Inflammatory macrophage (primary cell): ENCODE data around the gene STX1B.
A peak's percentile ranks its signal among the peaks of the same experiment; 100 is the strongest.

Experiments
- DNase-seq, 2 donors: peaks; one replicate each; pipeline ENCODE4 v3.0.0-alpha.2; 2020 to 2022

STX1B gene

DNA sequence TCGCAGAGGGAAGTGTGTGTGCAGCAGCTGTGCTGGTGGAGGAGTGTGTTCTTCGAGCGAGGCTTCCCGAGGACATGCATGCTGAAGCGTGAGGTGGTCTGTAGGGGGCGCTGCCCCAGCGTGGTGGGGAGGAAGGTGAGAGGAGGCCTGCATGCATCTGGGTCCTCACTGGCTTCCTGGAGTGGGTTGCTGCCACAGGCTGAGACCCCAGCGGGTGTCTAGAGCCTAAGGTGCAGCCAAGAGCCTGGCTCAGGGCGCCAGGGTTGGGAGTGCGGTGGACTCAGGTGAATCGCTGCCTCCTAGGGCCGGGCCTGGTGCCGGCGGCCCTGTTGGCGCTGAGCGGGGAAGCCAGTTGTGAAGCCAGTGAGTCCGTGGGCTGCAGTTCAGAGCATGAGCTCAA lies 32.9 kb downstream of the STX1B start:
- DNase-seq, result no peak

DNA sequence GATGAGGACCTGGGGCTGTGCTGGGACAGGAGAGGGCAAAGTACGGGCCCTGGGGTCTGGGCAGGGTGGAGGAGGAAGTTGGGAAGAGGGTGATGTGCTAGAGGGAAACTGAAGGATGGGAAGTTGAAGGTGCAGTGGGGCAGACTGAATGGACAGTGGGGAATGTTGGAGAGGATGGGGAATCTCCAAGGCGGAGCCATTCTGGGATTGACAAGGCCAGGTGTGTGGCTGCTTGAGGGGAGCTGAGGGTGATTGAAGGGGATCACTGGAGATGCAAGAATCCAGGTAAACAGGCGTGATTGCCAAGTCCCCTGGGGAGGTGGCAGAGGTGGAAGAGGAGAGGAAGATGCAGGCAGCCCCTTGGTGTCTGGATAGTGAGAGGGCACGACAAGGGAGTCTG lies 34.0 kb downstream of the STX1B start:
- no peak for DNase-seq

DNA sequence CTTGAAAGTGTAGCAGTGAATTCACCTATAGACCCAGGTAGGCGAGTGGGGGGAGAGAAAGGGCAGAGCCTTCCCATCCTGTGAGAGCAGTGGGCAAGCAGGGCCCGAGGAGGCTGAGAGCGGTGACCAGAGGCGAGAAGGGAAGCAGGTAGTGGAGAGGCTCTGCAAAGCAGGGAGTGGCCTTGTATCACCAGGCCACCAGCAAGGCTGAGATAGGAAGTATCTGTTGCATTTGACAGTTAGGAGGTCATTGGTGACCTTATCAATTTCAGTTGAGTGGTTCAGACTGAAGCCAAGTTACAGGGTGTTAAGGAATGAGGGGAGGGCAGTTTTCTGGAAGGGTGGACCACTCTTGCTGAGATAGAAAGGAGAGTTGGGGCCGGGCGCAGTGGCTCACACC lies 36.1 kb downstream of the STX1B start:
- DNase-seq, result no peak

DNA sequence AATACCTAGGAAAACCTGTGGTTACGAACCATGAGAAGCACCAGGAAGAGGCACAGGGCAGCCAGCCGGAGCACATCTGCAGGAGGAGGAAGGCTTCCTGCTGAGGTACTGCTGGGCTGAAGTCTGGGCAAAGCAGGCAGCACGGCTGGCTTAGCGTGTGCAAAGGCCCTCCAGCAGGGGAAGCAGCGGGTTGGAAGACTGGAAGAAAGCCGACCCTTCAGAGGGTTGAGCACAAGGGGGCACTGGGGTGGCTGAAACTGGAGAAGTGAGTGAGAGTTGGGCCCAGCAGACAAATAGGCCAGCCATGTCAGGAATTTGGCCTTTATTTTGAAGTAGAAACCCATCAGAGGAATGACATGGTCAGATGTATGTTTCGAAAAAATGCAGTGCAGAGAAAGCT lies 37.6 kb downstream of the STX1B start:
- no peak for DNase-seq

DNA sequence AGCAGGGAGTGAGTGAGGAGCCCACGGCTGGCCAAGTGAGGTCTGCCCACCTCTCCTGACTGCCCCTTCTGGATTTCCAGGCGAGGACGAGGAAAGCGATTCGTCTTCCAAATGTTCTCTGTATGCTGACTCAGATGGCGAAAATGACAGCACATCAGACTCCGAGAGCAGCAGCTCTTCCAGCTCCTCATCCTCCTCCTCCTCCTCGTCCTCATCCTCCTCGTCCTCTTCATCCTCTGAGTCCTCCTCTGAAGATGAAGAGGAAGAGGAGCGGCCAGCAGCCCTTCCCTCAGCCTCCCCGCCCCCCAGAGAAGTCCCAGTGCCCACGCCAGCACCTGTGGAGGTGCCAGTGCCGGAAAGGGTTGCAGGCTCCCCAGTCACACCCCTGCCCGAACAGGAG lies 39.1 kb downstream of the STX1B start:
- DNase-seq, result no peak

DNA sequence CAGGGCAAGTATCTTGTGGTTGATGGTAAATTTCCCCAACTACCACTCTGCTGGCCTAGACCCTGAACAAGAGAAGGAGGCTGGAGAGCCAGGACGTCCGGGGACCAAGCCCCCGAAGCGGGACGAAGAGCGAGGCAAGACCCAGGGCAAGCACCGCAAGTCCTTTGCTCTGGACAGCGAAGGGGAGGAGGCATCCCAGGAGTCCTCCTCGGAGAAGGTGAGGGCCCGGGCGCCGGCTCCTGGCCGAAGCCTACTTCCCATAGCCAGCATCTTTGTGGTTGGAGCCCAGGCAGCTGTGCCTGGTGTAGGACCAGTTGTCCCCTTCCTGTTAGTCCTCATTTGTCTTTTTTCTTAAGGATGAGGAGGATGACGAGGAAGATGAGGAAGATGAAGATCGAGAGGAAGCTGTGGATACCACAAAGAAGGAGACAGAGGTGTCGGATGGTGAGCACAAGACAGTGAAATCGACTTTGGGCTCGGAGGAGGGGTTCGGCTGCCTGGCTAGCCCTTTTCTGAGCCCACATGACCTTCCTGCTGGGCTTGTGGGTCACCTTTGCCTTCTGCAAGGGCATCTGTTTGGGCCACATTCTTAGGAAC lies 41.1 kb downstream of the STX1B start:
- DNase-seq, result no peak

DNA sequence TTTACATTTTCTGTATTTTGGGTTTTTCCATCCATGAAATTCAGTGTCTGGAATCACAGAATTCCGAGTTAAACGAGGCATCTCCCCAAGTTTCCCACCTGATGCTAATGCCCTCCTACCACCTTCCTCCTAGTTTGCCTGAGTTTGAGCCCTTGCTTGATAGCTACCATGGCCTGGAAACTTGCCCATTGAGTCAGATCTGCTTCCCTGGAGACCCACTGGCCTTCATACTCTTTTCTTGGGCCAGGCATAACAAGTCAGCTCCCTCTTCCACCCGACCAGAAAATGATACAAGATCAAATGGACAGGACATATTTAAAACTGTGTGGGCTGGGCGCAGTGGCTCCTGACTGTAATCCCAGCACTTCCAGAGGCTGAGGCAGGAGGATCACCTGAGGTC lies 42.6 kb downstream of the STX1B start:
- no peak for DNase-seq

DNA sequence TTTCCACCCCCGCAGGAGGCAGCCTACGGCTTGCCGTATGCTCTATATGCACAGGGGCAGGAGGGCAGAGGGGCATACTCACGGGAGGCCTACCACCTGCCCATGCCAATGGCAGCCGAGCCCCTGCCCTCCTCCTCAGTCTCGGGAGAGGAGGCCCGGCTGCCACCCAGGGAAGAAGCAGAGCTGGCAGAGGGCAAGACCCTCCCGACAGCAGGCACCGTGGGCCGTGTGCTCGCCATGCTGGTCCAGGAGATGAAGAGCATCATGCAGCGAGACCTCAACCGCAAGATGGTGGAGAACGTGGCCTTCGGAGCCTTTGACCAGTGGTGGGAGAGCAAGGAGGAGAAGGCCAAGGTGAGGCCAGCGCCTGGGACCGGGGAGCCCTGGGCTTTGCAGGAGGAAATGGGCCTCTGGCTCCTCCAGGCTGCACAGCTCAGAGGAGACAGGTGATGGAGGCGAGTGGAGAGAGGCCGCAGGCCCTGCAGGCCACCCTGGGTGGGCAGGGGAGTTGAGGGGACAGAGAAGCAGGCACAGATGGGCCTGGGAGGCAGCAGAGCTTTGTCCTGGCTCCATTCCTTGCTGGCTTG lies 44.3 kb downstream of the STX1B start:
- no peak for DNase-seq

DNA sequence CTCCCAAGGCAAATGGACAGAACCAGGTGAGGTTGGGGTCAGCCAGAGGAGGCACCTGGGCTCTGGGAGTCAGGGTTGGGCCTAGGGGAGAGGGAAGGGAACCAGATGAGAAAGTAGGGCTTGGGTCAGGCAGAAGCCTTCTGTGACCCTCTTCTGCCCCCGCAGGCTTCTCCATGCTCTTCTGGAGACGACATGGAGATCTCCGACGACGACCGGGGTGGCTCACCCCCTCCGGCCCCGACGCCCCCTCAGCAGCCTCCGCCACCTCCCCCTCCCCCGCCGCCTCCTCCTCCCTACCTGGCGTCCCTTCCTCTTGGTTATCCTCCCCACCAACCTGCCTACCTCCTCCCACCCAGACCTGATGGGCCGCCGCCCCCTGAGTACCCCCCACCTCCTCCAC lies 45.0 kb downstream of the STX1B start:
- no peak for DNase-seq

DNA sequence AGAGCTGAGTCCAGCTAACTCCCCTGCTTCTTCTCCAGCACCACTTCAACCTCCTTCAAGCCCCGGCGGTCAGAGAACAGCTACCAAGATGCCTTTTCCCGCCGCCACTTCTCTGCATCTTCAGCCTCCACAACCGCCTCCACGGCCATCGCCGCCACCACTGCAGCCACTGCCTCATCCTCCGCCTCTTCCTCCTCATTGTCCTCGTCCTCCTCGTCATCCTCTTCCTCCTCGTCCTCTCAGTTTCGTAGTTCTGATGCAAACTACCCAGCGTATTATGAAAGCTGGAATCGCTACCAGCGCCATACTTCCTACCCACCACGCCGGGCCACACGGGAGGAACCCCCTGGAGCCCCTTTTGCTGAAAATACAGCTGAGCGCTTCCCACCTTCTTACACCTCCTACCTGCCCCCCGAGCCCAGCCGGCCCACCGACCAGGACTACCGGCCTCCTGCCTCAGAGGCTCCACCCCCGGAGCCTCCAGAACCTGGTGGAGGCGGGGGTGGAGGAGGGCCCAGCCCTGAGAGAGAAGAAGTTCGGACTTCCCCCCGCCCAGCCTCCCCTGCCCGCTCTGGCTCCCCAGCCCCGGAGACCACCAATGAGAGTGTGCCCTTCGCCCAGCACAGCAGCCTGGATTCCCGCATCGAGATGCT lies 45.7 kb downstream of the STX1B start:
- peak; percentile 55 to 67 for DNase-seq

DNA sequence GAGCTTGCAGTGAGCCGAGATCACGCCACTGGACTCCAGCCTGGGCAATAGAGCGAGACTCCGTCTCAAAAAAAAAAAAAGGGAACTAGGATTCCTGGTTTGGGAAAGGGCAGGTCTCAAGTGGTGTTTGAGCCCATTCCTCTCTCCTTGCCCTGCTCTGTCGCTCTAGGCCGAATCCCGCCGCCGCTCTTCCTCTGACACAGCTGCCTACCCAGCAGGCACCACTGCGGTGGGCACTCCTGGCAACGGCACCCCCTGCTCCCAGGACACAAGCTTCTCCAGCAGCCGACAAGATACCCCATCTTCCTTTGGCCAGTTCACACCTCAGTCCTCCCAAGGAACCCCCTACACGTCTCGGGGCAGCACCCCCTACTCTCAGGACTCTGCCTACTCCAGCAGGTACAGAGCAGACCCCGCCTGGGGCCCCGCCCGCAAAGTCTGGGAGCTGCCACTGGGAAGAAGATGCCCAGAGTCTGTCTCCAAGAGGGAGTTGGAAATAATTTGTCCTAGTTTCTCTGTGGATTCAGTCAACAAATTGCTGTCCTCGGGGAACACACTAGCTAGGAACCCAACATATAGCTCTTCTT lies 46.4 kb downstream of the STX1B start:
- DNase-seq, result no peak

DNA sequence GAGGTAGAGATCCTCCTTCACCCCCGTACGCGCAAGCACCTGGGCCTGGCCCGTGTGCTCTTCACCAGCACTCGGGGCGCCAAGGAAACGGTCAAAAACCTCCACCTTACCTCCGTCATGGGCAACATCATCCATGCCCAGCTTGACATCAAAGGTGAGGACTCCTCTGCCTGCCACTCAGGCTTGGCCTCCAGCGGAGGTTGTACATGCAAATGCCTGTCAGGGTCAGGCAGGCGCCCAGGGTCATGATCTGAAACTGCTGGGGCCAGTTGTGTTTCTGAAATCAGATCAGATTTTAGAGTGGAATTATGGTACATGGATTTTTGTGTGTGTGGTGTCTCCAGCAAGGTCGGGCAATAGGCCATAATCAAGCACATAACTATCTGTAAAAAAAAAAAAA lies 49.1 kb downstream of the STX1B start:
- no peak for DNase-seq

DNA sequence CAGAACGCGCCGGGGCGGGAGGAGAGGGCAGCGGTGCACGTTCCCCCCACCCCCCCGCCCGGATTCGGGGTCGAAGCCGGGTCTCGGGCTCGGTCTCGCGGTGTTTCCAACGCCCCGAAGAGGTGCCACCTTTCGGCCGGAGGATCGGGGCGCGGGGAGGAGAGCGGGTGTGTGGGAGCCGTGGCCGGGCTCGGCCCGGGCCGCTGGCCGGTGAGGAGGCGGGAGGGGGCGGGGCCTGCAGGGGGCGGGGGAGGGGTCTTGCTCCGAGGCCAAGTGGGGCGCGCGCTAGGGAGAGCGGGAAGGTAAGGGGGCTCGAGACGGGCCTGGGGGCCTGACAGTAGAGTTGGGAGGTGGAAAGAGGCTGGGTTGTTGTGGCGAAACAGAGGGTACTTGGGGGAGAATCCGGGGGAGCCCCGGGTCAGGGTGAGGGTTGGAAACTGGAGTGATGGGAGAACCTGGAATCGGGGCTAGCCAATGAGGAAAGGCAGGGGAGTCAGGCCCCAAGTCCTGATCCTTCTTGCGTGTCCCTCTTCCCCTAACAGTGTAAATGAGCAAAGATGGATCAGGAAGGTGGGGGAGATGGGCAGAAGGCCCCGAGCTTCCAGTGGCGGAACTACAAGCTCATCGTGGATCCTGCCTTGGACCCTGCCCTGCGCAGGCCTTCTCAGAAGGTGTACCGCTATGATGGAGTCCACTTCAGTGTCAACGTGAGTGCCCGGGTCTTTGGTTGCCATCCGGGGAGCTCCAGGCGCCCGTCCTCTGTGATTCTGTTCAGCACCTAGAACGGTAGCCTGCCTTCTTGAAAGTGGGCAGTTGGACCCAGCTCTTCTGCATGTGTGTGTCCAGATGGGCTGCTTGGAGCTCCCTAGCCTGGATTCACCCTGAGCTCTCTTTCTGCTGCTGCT lies 52.0 kb downstream of the STX1B start:
- peak; percentile 33 to 62 for DNase-seq

DNA sequence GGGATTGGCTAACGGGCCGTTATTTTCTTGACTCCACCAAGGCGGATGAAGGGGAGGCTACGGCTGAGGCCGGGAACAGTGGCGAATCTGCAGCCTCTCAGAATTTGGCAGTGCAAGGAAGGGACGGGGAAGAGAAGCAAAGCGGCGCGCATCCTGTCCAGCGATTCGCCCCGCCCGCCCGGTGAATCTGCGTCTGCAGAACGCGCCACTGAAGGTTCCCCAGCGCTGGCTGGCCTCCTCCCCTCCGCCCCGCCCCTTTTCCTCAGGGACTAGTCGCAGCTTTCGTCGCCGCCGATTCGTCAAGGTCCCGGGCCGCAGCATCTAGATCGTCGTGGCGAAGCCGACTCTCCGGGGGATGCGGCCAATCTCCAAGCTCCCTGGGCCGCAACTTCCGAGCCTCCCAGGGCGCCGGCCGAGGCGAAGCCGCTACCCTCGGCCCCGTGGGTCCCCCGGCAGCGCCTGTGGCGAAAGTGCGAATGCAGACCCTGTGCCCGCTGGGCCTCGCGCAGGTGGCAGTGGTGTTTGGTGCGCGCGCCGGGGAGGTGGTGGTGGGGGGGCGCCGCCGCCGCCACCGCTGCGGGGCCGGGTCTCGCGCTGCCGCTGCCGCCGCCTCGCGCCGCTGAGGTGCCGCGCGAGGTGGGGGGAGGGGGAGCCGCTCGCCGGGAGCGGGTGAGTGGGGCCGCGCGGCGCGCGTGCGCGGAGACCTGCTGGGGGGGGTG lies 52.8 kb downstream of the STX1B start, which contains the start of gene SETD1A:
Gene SETD1A, plus strand, starts transcription at position 299 of the 719 bp plus-strand sequence. CDS start 978 bp downstream, outside the sequence.
- peak; percentile 95 for DNase-seq

DNA sequence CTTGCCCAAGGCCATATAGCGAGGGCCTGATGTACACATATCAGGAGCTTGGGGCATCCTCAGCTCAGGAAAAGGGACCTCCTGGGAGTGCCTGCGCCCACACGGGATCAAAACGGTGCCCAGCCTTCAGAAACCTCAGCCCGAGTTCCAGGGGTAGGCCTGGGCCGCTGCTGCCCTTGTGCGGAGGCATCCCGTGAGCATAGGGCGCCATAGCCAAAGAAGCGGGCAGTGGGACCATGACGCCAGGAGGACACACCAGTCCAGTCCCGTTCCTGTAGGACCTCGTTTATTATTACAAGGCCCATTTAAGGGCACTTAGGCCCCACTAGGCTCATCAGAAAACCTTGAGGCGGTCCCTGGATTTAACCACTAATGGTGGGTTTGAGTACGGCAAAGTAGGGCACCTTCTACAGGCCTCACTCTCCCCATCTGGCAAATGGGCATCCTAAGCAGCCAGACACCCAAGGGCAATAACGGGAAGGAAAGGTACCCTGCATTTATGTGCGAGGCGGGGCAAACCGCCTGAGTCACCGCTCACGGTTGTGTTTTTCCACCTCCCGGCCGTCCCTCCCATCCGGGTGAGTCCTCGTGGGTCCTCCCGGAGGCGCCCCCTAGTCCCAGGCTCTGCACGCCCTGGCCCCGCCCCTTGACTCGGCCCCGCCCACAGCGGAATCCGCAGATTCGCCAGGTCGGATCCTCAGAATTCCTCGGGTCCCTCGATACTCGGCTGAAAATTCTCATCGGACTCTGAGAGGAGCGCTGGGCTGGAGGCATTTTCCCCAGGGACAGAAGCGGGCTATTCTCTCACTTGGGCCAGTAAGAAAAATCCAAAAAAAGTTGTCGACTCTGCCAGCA lies 53.6 kb downstream of the STX1B start:
- DNase-seq, result peak; percentile 75 to 85

DNA sequence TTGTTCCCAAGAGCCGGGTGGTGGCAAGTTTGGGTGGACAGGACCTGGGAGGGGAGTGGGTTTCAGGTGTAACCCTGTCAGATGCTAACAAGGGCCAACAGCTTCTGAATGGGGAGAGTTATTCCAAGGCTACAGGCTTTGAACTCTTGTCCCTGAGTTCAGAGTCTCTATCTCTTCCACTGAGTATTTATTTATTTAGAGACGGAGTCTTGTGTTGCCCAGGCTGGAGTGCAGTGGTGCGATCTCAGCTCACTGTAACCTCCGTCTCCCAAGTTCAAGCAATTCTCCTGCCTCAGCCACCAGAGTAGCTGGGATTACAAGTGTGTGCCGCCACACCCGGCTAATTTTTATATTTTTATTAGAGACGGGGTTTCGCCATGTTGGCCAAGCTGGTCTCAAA lies 55.4 kb downstream of the STX1B start:
- DNase-seq, result no peak

DNA sequence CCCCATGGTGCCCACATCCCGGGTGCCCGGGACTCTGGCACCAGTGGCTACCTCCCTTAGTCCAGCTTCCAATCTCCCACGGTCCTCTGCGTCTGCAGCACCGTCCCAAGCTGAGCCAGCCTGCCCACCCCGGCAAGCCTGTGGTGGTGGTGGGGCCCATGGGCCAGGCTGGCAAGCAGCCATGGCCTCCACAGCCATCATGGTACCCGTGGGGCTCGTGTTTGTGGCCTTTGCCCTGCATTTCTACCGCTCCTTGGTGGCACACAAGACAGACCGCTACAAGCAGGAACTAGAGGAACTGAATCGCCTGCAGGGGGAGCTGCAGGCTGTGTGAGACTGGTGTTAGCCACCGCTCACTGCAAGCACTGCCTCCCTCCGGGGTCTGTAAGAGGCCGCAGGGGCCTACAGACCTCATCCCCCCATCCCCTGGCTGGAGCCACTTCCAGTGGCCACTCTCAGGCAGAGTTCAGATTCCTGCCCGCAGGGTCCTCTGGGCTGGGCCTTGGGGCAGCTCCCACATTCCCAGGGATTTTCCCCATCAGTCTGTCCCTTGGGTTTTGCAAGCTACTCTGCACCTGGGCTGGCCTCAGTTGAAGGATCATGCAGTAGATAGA lies 56.8 kb downstream of the STX1B start:
- peak; percentile 53 to 78 for DNase-seq

DNA sequence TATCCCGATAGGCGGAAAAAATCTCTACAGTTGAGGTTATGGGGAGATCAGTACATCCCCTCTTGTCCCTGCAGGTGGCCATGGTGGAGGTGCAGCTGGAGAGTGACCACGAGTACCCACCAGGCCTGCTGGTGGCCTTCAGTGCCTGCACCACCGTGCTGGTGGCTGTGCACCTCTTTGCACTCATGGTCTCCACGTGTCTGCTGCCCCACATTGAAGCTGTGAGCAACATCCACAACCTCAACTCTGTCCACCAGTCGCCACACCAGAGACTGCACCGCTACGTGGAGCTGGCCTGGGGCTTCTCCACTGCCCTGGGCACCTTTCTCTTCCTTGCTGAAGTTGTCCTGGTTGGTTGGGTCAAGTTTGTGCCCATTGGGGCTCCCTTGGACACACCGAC lies 57.3 kb downstream of the STX1B start:
- DNase-seq, result no peak

DNA sequence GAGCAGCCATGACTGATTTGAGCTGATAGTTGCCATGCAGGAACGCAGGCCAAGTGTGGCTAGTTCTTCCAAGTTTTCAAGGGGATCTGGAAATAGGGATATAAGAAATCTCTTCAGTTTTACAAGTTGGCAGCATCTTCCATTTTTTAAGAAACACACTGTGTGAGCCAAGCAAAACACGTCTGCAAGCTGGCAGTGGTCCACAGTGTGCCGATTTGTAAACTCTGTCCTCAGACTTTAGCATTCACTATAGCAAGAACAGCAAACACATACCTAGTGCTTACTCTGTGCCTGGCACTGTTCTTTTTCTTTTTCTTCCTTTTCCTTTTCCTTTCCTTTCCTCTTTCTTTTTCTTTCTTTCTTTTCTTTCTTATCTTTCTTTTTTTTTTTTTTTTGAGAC lies 58.7 kb downstream of the STX1B start:
- DNase-seq, result no peak

DNA sequence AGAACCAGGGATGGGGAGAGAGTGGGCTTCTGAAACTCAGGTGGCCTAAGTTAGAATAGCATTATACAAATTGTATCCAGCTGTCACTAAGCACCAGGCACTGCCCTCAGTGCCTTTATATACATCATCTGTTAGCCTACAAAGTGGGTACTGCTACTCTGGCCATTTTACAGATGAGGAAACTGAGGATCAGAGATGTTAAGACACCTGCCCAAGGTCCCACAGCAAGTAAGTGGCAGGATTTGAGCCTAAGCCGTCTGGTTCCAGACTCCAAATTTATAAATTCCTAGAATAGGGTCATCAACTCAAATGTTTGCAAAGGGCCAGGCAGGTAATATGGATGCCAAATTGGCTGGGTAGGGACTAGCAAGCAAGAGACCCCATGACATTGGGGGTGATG lies 59.2 kb downstream of the STX1B start:
- DNase-seq, result no peak
